Testis (tissue), 2 donors: ENCODE results near the gene PLA2G4D.

Source experiments
- CTCF ChIP-seq, 3 experiments: fragments of 450-650 bp in 2 of 3; fragments of 200-600 bp in 1 of 3; sonication (generic) in 1 of 3; IDR thresholded peaks; one replicate each; pipeline ENCODE4 v1.5.1; 2016 to 2019; ENCODE audit warnings: antibody characterized with exemption in 3 of 3, mild to moderate bottlenecking in 2 of 3, moderate library complexity in 1 of 3
- POLR2A ChIP-seq: fragments of 450-650 bp; IDR thresholded peaks from one replicate; pipeline ENCODE4 v1.6.1; 2017; ENCODE audit warnings: antibody characterized with exemption, mild to moderate bottlenecking, moderate library complexity

GRCh38 chr15:42119446-42119760, 25.0 kb upstream of the PLA2G4D start:
- no peak for TF ChIP-seq CTCF (IDR thresholded peaks at IDR 0.05)
- no peak for TF ChIP-seq POLR2A
